Loucy (cell line): ENCODE results near the gene KCNH1.

Experiments used
- EZH2phosphoT487 ChIP-seq: fragments of 200-600 bp; IDR thresholded peaks from 2 replicates; pipeline ENCODE4 v1.6.1; 2018; ENCODE audit warnings: antibody characterized with exemption, mild to moderate bottlenecking, moderate library complexity, borderline replicate concordance
- TF ChIP-seq, protein P1 (sequence below): fragments of 200-600 bp; sonication (generic); conservative IDR thresholded peaks from 2 replicates; pipeline ENCODE4 v1.5.1; 2014; ENCODE audit warnings: mild to moderate bottlenecking, antibody characterized with exemption, low read length

DNA sequence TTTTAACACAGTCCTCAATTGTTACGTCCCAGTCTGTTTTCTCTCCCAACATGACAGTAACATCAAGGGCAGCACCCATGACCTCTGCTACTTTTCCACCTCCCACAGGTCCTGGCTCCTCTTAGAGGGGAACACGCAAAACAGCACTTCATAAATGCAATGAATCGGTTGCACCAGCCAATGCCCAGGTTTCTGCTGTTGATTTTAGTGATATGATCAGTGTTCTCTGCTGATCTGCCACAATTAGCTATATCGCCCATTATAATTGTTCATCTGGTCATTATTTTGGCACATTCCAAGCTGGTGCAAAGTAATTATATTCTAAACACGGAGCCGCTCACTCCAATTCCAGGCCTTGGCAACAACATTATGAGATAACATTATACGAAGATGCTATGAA, 184.5 kb downstream of the KCNH1 start:
- TF ChIP-seq, protein P1, sequence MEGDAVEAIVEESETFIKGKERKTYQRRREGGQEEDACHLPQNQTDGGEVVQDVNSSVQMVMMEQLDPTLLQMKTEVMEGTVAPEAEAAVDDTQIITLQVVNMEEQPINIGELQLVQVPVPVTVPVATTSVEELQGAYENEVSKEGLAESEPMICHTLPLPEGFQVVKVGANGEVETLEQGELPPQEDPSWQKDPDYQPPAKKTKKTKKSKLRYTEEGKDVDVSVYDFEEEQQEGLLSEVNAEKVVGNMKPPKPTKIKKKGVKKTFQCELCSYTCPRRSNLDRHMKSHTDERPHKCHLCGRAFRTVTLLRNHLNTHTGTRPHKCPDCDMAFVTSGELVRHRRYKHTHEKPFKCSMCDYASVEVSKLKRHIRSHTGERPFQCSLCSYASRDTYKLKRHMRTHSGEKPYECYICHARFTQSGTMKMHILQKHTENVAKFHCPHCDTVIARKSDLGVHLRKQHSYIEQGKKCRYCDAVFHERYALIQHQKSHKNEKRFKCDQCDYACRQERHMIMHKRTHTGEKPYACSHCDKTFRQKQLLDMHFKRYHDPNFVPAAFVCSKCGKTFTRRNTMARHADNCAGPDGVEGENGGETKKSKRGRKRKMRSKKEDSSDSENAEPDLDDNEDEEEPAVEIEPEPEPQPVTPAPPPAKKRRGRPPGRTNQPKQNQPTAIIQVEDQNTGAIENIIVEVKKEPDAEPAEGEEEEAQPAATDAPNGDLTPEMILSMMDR: no peak
- no peak for TF ChIP-seq EZH2phosphoT487
